ENCODE results near the gene PNMA8A. TPM values are rescaled to one million over a fixed set of nuclear protein-coding genes. Genes with fewer than 3 reads are reported as not detected.
"Not testable (repeated sequence)": the region's sequence is repeated elsewhere in the genome, so short reads cannot be mapped to it uniquely, and the experiment has no call there.

PNMA8A gene
- total RNA-seq, 4 donors from 2014 or later: 1.4 to 5.3 (median 2.5) TPM

- Histone ChIP-seq H3K9me3 (peaks cover 0 to 4% (median 0%) of the 10 kb centered on the region in 4 donors), H3K27ac (replicated peaks in 1 of 4) (no peak overlapping the region), H3K36me3 (no peaks in the 10 kb centered on the region), H3K4me3 (no peak overlapping the region), H3K27me3 (no peaks in the 10 kb centered on the region), H3K4me1 (no peaks in the 10 kb centered on the region)
- DNase-seq (ENCODE audit: extremely low spot score): no peak
- no peak for TF ChIP-seq EP300 (IDR thresholded peaks at IDR 0.05)
- no peak for TF ChIP-seq CTCF (IDR thresholded peaks at IDR 0.05)
- TF ChIP-seq POLR2AphosphoS5 (IDR thresholded peaks at IDR 0.05): no peak
- TF ChIP-seq POLR2A (IDR thresholded peaks at IDR 0.05; ENCODE audit: low read depth): no peak
- 68% methylated on average over 17 of the region's 17 CpGs for WGBS
- intact Hi-C loops (cut with DNase I): no loop called here
These were observed 32.6 kb upstream of the PNMA8A start for GRCh38 chr19:46503848-46504453.

- no peak for TF ChIP-seq CTCF (IDR thresholded peaks at IDR 0.05)
- no peak for TF ChIP-seq POLR2A (IDR thresholded peaks at IDR 0.05; ENCODE audit: low read depth)
- TF ChIP-seq EP300 (IDR thresholded peaks at IDR 0.05): no peak
- no peak for TF ChIP-seq POLR2AphosphoS5 (IDR thresholded peaks at IDR 0.05)
- H3K4me1 ChIP-seq: no peaks in the 10 kb centered on the region
- H3K4me3 ChIP-seq: no peak overlapping the region
- 89% methylated on average over 5 of the region's 5 CpGs for WGBS
- no peaks in the 10 kb centered on the region for H3K27me3 ChIP-seq
- H3K36me3 ChIP-seq: no peaks in the 10 kb centered on the region
- H3K9me3 ChIP-seq: peaks cover 0 to 4% (median 0%) of the 10 kb centered on the region in 4 donors
- intact Hi-C loops (cut with DNase I): no loop called here
- no peak for DNase-seq (ENCODE audit: extremely low spot score)
- H3K27ac ChIP-seq (replicated peaks in 1 of 4): no peak overlapping the region
These were observed 31.5 kb upstream of the PNMA8A start for GRCh38 chr19:46502891-46503290.

GRCh38 chr19:46499692-46500091 is 28.3 kb upstream of the PNMA8A start:
- Histone ChIP-seq H3K27me3 (peaks cover 0 to 7% (median 3%) of the 10 kb centered on the region in 4 donors), H3K4me1 (peaks cover 0 to 13% (median 12%) of the 10 kb centered on the region in 4 donors), H3K9me3 (peaks cover 0 to 2% (median 0%) of the 10 kb centered on the region in 4 donors), H3K27ac (replicated peaks in 1 of 4) (no peak overlapping the region), H3K36me3 (no peaks in the 10 kb centered on the region), H3K4me3 (no peak overlapping the region)
- no peak for TF ChIP-seq EP300 (IDR thresholded peaks at IDR 0.05)
- no peak for TF ChIP-seq POLR2A (IDR thresholded peaks at IDR 0.05; ENCODE audit: low read depth)
- TF ChIP-seq POLR2AphosphoS5 (IDR thresholded peaks at IDR 0.05): no peak
- no peak for TF ChIP-seq CTCF (IDR thresholded peaks at IDR 0.05)
- intact Hi-C loops (cut with DNase I): no loop called here
- no peak for DNase-seq (ENCODE audit: extremely low spot score)
- 72% methylated on average over 4 of the region's 4 CpGs for whole genome bisulfite sequencing

GRCh38 chr19:46497773-46498172 is 26.4 kb upstream of the PNMA8A start:
- 77% methylated on average over 8 of the region's 8 CpGs for WGBS
- TF ChIP-seq EP300 (IDR thresholded peaks at IDR 0.05) (no peak), POLR2AphosphoS5 (IDR thresholded peaks at IDR 0.05) (no peak), CTCF (IDR thresholded peaks at IDR 0.05) (no peak), POLR2A (IDR thresholded peaks at IDR 0.05; ENCODE audit: low read depth) (no peak)
- Histone ChIP-seq H3K27ac (replicated peaks in 1 of 4) (no peak overlapping the region), H3K27me3 (peaks cover 0 to 27% (median 11%) of the 10 kb centered on the region in 4 donors), H3K4me1 (peaks cover 9 to 31% (median 28%) of the 10 kb centered on the region in 4 donors), H3K4me3 (no peak overlapping the region), H3K9me3 (no peaks in the 10 kb centered on the region), H3K36me3 (no peaks in the 10 kb centered on the region)
- DNase-seq (ENCODE audit: extremely low spot score): no peak
- intact Hi-C loops (cut with DNase I): no loop called here

GRCh38 chr19:46496886-46497285 is 25.5 kb upstream of the PNMA8A start:
- H3K9me3 ChIP-seq; DNase-seq (ENCODE audit: extremely low spot score); H3K27ac ChIP-seq (replicated peaks in 1 of 4); H3K4me3 ChIP-seq; intact Hi-C loops (cut with DNase I); H3K36me3 ChIP-seq: not testable (repeated sequence)
- Histone ChIP-seq H3K27me3 (peaks cover 0 to 36% (median 11%) of the 10 kb centered on the region in 4 donors), H3K4me1 (peaks cover 11 to 39% (median 34%) of the 10 kb centered on the region in 4 donors)
- 74% methylated on average over 4 of the region's 4 CpGs for WGBS

Data from esophagus muscularis mucosa (tissue), 4 donors.